ENCODE results near the gene CFAP157.

CFAP157 gene

DNA sequence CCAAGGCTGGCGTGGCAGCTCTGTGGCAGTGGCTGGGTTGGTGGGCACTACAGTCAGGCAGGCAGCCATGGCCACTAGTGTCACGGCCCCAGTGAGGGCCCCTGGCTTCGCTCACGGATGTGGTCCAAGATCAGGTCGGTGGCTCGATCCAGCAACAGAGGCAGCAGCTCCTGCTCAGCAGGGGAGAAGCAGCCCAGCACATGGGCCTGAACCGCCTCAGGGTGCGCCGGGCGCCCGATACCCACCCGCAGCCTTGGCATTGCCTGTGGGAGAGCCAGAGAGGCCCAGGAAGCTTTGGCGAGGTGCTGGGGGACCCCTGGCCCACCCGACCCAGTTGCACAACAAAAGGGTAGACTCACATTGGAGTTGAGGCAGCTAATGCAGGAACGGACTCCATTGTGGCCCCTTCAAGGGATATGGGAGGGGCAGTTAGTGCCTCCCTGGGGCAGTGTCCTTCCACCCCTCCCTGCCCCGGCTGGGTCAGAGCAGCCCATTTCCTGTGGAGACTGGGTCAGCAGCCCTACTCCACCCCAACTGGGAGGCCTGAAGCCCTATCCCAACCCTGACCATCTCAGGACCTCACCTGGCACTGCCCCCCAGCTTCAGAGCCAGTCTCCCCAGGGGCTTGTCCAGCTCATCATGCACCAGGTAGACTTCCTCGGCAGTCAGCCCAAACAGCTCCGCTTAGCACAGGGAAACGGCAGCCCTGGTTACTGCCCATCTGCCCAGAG, 7.4 kb downstream of the CFAP157 start:
- Histone ChIP-seq H3K36me3 (ENCODE audit: control insufficient read depth in 2 of 2, insufficient read depth in 2 of 2, low read length in 2 of 2) (no peaks in the 10 kb centered on the region), H3K27me3 (ENCODE audit: control insufficient read depth in 2 of 2, insufficient read depth in 2 of 2, low read length in 2 of 2) (no peaks in the 10 kb centered on the region), H3K9me3 (ENCODE audit: control insufficient read depth in 2 of 2, low read length in 2 of 2) (no peaks in the 10 kb centered on the region), H3K4me3 (ENCODE audit: low read length in 2 of 2) (peak overlapping the region in 1 of 2 donors; percentile 13), H3K27ac (ENCODE audit: low read depth in 2 of 2, low read length in 2 of 2) (no peak overlapping the region), H3K4me1 (ENCODE audit: control insufficient read depth in 2 of 2, insufficient read depth in 2 of 2, low read length in 2 of 2) (peaks cover 6 to 10% of the 10 kb centered on the region in 2 donors), H3K9ac (ENCODE audit: low read depth in 1 of 2, low read length in 2 of 2) (no peak overlapping the region)

DNA sequence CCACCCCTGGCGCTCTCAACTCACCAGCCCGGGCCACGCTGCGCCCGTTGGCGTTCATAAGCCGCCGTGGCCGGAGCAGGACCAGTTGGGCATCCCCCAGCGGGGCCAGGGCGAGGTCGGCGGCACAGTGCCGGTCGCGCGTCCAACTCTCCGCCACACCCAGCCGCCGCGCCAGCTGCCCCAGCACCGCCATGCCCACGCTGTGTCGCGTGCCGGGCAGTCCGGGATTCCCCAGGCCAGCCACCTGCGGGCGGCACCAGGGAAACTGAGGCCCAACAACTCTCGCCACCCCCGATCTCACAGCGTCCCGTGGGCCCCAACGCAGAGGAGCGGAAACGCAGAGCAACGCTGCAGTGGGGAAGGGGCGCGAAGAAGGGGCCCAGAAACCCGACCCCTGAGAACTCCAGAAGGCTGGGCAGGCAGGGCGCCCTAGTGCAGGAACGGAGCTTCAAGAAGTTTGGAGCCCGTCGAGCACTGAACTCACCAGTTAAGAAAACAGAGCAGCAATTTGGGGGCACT, 8.2 kb downstream of the CFAP157 start:
- no peaks in the 10 kb centered on the region for H3K27me3 ChIP-seq (ENCODE audit: control insufficient read depth in 2 of 2, insufficient read depth in 2 of 2, low read length in 2 of 2)
- H3K27ac ChIP-seq (ENCODE audit: low read depth in 2 of 2, low read length in 2 of 2), result peak overlapping the region; percentile 44 to 87
- H3K36me3 ChIP-seq (ENCODE audit: control insufficient read depth in 2 of 2, insufficient read depth in 2 of 2, low read length in 2 of 2), result no peaks in the 10 kb centered on the region
- no peaks in the 10 kb centered on the region for H3K9me3 ChIP-seq (ENCODE audit: control insufficient read depth in 2 of 2, low read length in 2 of 2)
- H3K9ac ChIP-seq (ENCODE audit: low read depth in 1 of 2, low read length in 2 of 2), result peak overlapping the region; percentile 72 to 80
- peaks cover 6 to 10% of the 10 kb centered on the region in 2 donors for H3K4me1 ChIP-seq (ENCODE audit: control insufficient read depth in 2 of 2, insufficient read depth in 2 of 2, low read length in 2 of 2)
- peak overlapping the region; percentile 73 to 91 for H3K4me3 ChIP-seq (ENCODE audit: low read length in 2 of 2)

DNA sequence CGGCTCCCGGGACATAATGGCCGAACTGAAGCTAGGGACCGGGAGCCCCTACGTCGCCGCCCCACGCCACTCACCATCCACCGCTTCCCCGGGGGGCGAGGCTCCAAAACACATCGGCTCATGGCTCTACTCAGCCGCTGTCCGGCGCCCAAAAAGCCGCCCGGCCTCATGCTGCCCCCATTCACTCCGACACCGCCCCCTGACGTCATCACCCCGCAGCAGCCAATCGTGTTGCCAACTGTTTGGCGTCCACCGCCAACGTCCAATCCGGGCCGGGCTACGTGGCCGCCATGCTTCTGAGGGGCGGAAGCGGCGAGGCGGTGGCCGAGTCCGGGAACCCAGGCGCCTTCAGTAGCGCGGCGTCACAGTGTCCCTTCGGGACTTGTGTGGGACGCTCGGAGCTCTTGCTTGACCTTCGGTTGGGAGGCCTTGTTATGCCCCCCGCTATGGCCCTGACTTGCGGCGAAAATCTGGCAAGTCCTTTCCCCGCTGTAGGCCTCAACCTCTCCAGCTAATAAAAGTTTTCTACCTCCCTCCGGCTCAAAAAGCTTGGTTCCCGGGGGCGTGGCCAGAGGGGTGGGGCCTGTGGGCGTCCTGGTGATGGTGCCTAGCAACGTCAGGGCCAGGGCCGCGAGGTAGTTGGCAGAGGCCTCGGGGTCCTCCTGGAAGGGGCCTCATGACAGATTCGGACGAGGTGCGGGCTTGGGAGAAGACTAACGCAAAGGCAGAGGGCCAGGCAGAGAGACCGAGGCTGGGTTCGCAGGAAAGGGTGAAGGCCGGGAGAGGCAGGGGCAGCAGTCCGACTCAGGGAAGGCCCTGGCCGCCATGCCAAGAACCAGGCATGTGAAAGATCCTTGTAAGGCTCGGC, 8.9 kb downstream of the CFAP157 start, which contains the start of the genes PTRH1 and TTC16:
PTRH1 (minus strand) TSS at position 194 of the 868 bp plus-strand sequence; CDS start at position 170, 24 bp downstream.
TTC16 (plus strand) TSS at position 610 of the 868 bp plus-strand sequence; CDS start at position 677, 67 bp downstream.
- Histone ChIP-seq H3K9me3 (ENCODE audit: control insufficient read depth in 2 of 2, low read length in 2 of 2) (no peaks in the 10 kb centered on the region), H3K9ac (ENCODE audit: low read depth in 1 of 2, low read length in 2 of 2) (peak within 1 kb of the TSS; percentile 72 to 80), H3K4me3 (ENCODE audit: low read length in 2 of 2) (peak within 1 kb of the TSS; percentile 73 to 91), H3K27ac (ENCODE audit: low read depth in 2 of 2, low read length in 2 of 2) (peak within 1 kb of the TSS; percentile 69 to 87), H3K36me3 (ENCODE audit: control insufficient read depth in 2 of 2, insufficient read depth in 2 of 2, low read length in 2 of 2) (no peaks in the 10 kb centered on the region), H3K4me1 (ENCODE audit: control insufficient read depth in 2 of 2, insufficient read depth in 2 of 2, low read length in 2 of 2) (peaks cover 6 to 10% of the 10 kb centered on the region in 2 donors), H3K27me3 (ENCODE audit: control insufficient read depth in 2 of 2, insufficient read depth in 2 of 2, low read length in 2 of 2) (no peaks in the 10 kb centered on the region)

GRCh38 chr9:127716412-127716811, 9.6 kb downstream of the CFAP157 start:
- H3K4me1 ChIP-seq (ENCODE audit: control insufficient read depth in 2 of 2, insufficient read depth in 2 of 2, low read length in 2 of 2), result peaks cover 6 to 10% of the 10 kb centered on the region in 2 donors
- H3K36me3 ChIP-seq (ENCODE audit: control insufficient read depth in 2 of 2, insufficient read depth in 2 of 2, low read length in 2 of 2), result no peaks in the 10 kb centered on the region
- peak overlapping the region in 1 of 2 donors; percentile 87 for H3K27ac ChIP-seq (ENCODE audit: low read depth in 2 of 2, low read length in 2 of 2)
- H3K9ac ChIP-seq (ENCODE audit: low read depth in 1 of 2, low read length in 2 of 2), result peak overlapping the region in 1 of 2 donors; percentile 24
- no peaks in the 10 kb centered on the region for H3K9me3 ChIP-seq (ENCODE audit: control insufficient read depth in 2 of 2, low read length in 2 of 2)
- H3K4me3 ChIP-seq (ENCODE audit: low read length in 2 of 2), result peak overlapping the region; percentile 73 to 91
- no peaks in the 10 kb centered on the region for H3K27me3 ChIP-seq (ENCODE audit: control insufficient read depth in 2 of 2, insufficient read depth in 2 of 2, low read length in 2 of 2)

DNA sequence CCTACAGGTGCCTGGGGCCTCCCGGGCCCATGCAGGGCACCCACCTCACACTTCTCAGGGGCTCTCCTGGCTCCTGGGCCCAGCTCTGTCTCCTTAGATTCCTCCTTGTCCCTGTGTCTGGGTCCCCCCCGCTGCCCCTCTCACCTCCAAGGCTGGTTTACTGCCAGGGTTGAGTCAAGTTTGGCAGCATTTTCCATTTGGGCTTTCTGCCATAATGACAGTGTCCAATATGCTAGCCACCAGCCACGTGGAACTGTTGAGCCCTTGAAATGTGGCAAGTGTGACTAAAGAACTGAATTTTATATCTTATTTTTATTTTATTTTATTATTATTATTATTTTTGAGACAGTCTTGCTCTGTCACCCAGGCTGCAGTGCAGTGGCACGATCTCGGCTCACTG, 11.0 kb downstream of the CFAP157 start:
- Histone ChIP-seq H3K36me3 (ENCODE audit: control insufficient read depth in 2 of 2, insufficient read depth in 2 of 2, low read length in 2 of 2) (no peaks in the 10 kb centered on the region), H3K27ac (ENCODE audit: low read depth in 2 of 2, low read length in 2 of 2) (no peak overlapping the region), H3K4me3 (ENCODE audit: low read length in 2 of 2) (no peak overlapping the region), H3K9me3 (ENCODE audit: control insufficient read depth in 2 of 2, low read length in 2 of 2) (no peaks in the 10 kb centered on the region), H3K27me3 (ENCODE audit: control insufficient read depth in 2 of 2, insufficient read depth in 2 of 2, low read length in 2 of 2) (no peaks in the 10 kb centered on the region), H3K4me1 (ENCODE audit: control insufficient read depth in 2 of 2, insufficient read depth in 2 of 2, low read length in 2 of 2) (peaks cover 6 to 16% of the 10 kb centered on the region in 2 donors), H3K9ac (ENCODE audit: low read depth in 1 of 2, low read length in 2 of 2) (no peak overlapping the region)

- no peak overlapping the region for H3K27ac ChIP-seq (ENCODE audit: low read depth in 2 of 2, low read length in 2 of 2)
- H3K9ac ChIP-seq (ENCODE audit: low read depth in 1 of 2, low read length in 2 of 2), result no peak overlapping the region
- no peak overlapping the region for H3K4me3 ChIP-seq (ENCODE audit: low read length in 2 of 2)
- no peaks in the 10 kb centered on the region for H3K36me3 ChIP-seq (ENCODE audit: control insufficient read depth in 2 of 2, insufficient read depth in 2 of 2, low read length in 2 of 2)
- H3K9me3 ChIP-seq (ENCODE audit: control insufficient read depth in 2 of 2, low read length in 2 of 2), result no peaks in the 10 kb centered on the region
- H3K4me1 ChIP-seq (ENCODE audit: control insufficient read depth in 2 of 2, insufficient read depth in 2 of 2, low read length in 2 of 2), result peaks cover 9 to 21% of the 10 kb centered on the region in 2 donors
- H3K27me3 ChIP-seq (ENCODE audit: control insufficient read depth in 2 of 2, insufficient read depth in 2 of 2, low read length in 2 of 2), result no peaks in the 10 kb centered on the region
Measured at GRCh38 chr9:127720031-127720864, 13.5 kb downstream of the CFAP157 start.

DNA sequence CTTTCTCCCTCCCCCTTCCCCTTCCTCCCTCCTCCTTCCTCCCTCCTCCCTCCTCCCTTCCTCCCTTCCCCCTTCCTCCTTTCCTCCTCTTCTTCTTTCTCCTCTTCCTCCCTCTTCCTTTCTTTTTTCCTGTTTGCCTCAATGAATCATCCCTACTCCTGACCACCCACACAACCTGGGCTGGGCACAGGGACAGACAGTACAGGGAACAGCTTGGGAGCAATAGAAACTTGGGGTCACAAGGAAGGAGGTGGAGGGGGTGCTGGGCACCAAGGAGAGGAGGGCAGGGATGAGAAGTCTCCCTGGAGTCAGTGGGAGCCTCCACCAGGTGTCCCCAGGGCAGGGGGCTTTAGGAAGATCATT, 14.1 kb downstream of the CFAP157 start:
- H3K4me1 ChIP-seq (ENCODE audit: control insufficient read depth in 2 of 2, insufficient read depth in 2 of 2, low read length in 2 of 2), result peaks cover 9 to 21% of the 10 kb centered on the region in 2 donors
- H3K27me3 ChIP-seq (ENCODE audit: control insufficient read depth in 2 of 2, insufficient read depth in 2 of 2, low read length in 2 of 2), result no peaks in the 10 kb centered on the region
- no peak overlapping the region for H3K4me3 ChIP-seq (ENCODE audit: low read length in 2 of 2)
- no peaks in the 10 kb centered on the region for H3K9me3 ChIP-seq (ENCODE audit: control insufficient read depth in 2 of 2, low read length in 2 of 2)
- no peak overlapping the region for H3K9ac ChIP-seq (ENCODE audit: low read depth in 1 of 2, low read length in 2 of 2)
- H3K36me3 ChIP-seq (ENCODE audit: control insufficient read depth in 2 of 2, insufficient read depth in 2 of 2, low read length in 2 of 2), result no peaks in the 10 kb centered on the region
- no peak overlapping the region for H3K27ac ChIP-seq (ENCODE audit: low read depth in 2 of 2, low read length in 2 of 2)

GRCh38 chr9:127721391-127721821, 14.6 kb downstream of the CFAP157 start:
- Histone ChIP-seq H3K36me3 (ENCODE audit: control insufficient read depth in 2 of 2, insufficient read depth in 2 of 2, low read length in 2 of 2) (no peaks in the 10 kb centered on the region), H3K9me3 (ENCODE audit: control insufficient read depth in 2 of 2, low read length in 2 of 2) (no peaks in the 10 kb centered on the region), H3K27ac (ENCODE audit: low read depth in 2 of 2, low read length in 2 of 2) (no peak overlapping the region)

DNA sequence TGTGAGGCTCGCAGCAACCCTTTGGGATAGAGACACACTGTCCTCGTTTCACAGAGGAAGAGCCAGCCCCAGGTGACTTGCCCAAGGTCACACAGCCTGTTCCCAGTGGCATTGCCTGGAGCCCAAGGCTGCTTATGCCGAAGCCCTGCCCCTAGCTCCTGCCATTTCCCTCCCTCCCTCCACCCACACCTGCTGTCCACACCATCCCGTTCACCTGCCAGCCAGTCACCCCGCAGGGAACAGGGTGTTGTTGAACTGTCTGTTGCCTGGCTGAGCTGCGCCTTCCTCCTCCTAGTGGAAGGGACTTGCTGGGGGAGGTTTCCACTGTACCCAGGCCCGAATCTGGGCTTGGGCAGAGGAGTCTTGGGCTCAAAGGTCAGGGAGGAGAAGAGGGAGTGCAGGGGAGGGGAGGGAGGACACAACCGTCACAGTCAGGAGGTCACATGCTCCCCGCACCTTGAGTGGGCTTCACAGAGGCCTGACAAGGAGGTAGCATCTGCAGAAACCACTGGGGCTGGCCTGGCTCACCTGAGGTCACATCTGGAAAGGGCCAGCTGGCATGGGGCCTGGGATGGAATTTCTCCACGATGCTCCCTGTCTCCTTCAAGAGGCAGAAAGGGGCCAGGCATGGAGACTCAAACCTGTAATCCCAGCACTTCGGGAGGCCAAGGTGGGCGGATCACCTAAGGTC, 15.4 kb downstream of the CFAP157 start:
- no peaks in the 10 kb centered on the region for H3K27me3 ChIP-seq (ENCODE audit: control insufficient read depth in 2 of 2, insufficient read depth in 2 of 2, low read length in 2 of 2)
- peaks cover 3 to 14% of the 10 kb centered on the region in 2 donors for H3K4me1 ChIP-seq (ENCODE audit: control insufficient read depth in 2 of 2, insufficient read depth in 2 of 2, low read length in 2 of 2)
- no peak overlapping the region for H3K4me3 ChIP-seq (ENCODE audit: low read length in 2 of 2)
- H3K36me3 ChIP-seq (ENCODE audit: control insufficient read depth in 2 of 2, insufficient read depth in 2 of 2, low read length in 2 of 2), result no peaks in the 10 kb centered on the region
- no peak overlapping the region for H3K9ac ChIP-seq (ENCODE audit: low read depth in 1 of 2, low read length in 2 of 2)
- H3K9me3 ChIP-seq (ENCODE audit: control insufficient read depth in 2 of 2, low read length in 2 of 2), result no peaks in the 10 kb centered on the region
- H3K27ac ChIP-seq (ENCODE audit: low read depth in 2 of 2, low read length in 2 of 2), result no peak overlapping the region

More at GRCh38 chr9:127721391-127721821, 14.6 kb downstream of the CFAP157 start:
- H3K9ac ChIP-seq (ENCODE audit: low read depth in 1 of 2, low read length in 2 of 2), result no peak overlapping the region
- peaks cover 3 to 15% of the 10 kb centered on the region in 2 donors for H3K4me1 ChIP-seq (ENCODE audit: control insufficient read depth in 2 of 2, insufficient read depth in 2 of 2, low read length in 2 of 2)
- no peaks in the 10 kb centered on the region for H3K27me3 ChIP-seq (ENCODE audit: control insufficient read depth in 2 of 2, insufficient read depth in 2 of 2, low read length in 2 of 2)
- no peak overlapping the region for H3K4me3 ChIP-seq (ENCODE audit: low read length in 2 of 2)

Measured in mucosa of rectum (tissue), 2 donors.